ENCODE results near the gene L1CAM. TPM values are rescaled to one million over a fixed set of nuclear protein-coding genes. Genes with fewer than 3 reads are reported as not detected.

L1CAM gene
- total RNA-seq, 1 donor from 2014 or later, result 122 TPM

GRCh38 chrX:153827016-153827415 lies 59.0 kb downstream of the L1CAM start:
- H3K27me3 ChIP-seq (ENCODE audit: control insufficient read depth, insufficient read depth, low read length), result peaks cover 37% of the 10 kb centered on the region
- H3K36me3 ChIP-seq (ENCODE audit: control insufficient read depth, insufficient read depth, low read length), result no peaks in the 10 kb centered on the region
- no peak for DNase-seq (ENCODE audit: low read depth)
- TF ChIP-seq CTCF (IDR thresholded peaks at IDR 0.05; ENCODE audit: insufficient read depth, low read length, poor library complexity, severe bottlenecking), result no peak
- no peak overlapping the region for H3K4me3 ChIP-seq (ENCODE audit: low read depth, low read length)

GRCh38 chrX:153825042-153825441 lies 60.9 kb downstream of the L1CAM start:
- peaks cover 25% of the 10 kb centered on the region for H3K27me3 ChIP-seq (ENCODE audit: control insufficient read depth, insufficient read depth, low read length)
- no peak overlapping the region for H3K4me3 ChIP-seq (ENCODE audit: low read depth, low read length)
- H3K36me3 ChIP-seq (ENCODE audit: control insufficient read depth, insufficient read depth, low read length), result no peaks in the 10 kb centered on the region
- TF ChIP-seq CTCF (IDR thresholded peaks at IDR 0.05; ENCODE audit: insufficient read depth, low read length, poor library complexity, severe bottlenecking), result no peak
- DNase-seq (ENCODE audit: low read depth), result no peak

- no peak for DNase-seq (ENCODE audit: low read depth)
- no peak for TF ChIP-seq CTCF (IDR thresholded peaks at IDR 0.05; ENCODE audit: insufficient read depth, low read length, poor library complexity, severe bottlenecking)
- no peak overlapping the region for H3K4me3 ChIP-seq (ENCODE audit: low read depth, low read length)
- no peaks in the 10 kb centered on the region for H3K36me3 ChIP-seq (ENCODE audit: control insufficient read depth, insufficient read depth, low read length)
- peaks cover 18% of the 10 kb centered on the region for H3K27me3 ChIP-seq (ENCODE audit: control insufficient read depth, insufficient read depth, low read length)
These were observed 61.6 kb downstream of the L1CAM start for GRCh38 chrX:153824348-153824747.

GRCh38 chrX:153821066-153821465 lies 64.9 kb downstream of the L1CAM start:
- no peak for TF ChIP-seq CTCF (IDR thresholded peaks at IDR 0.05; ENCODE audit: insufficient read depth, low read length, poor library complexity, severe bottlenecking)
- H3K4me3 ChIP-seq (ENCODE audit: low read depth, low read length), result no peak overlapping the region
- H3K36me3 ChIP-seq (ENCODE audit: control insufficient read depth, insufficient read depth, low read length), result no peaks in the 10 kb centered on the region
- H3K27me3 ChIP-seq (ENCODE audit: control insufficient read depth, insufficient read depth, low read length), result peaks cover 10% of the 10 kb centered on the region
- no peak for DNase-seq (ENCODE audit: low read depth)

- Histone ChIP-seq H3K36me3 (ENCODE audit: control insufficient read depth, insufficient read depth, low read length) (no peaks in the 10 kb centered on the region), H3K27me3 (ENCODE audit: control insufficient read depth, insufficient read depth, low read length) (peaks cover 10% of the 10 kb centered on the region), H3K4me3 (ENCODE audit: low read depth, low read length) (no peak overlapping the region)
- no peak for DNase-seq (ENCODE audit: low read depth)
- TF ChIP-seq CTCF (IDR thresholded peaks at IDR 0.05; ENCODE audit: insufficient read depth, low read length, poor library complexity, severe bottlenecking), result no peak
These were observed 65.4 kb downstream of the L1CAM start for GRCh38 chrX:153820601-153821000.

GRCh38 chrX:153819384-153820040 lies 66.5 kb downstream of the L1CAM start:
- DNase-seq (ENCODE audit: low read depth), result no peak
- Histone ChIP-seq H3K36me3 (ENCODE audit: control insufficient read depth, insufficient read depth, low read length) (no peaks in the 10 kb centered on the region), H3K27me3 (ENCODE audit: control insufficient read depth, insufficient read depth, low read length) (peaks cover 10% of the 10 kb centered on the region), H3K4me3 (ENCODE audit: low read depth, low read length) (peak overlapping the region; percentile 23)
- TF ChIP-seq CTCF (IDR thresholded peaks at IDR 0.05; ENCODE audit: insufficient read depth, low read length, poor library complexity, severe bottlenecking), result no peak
